ENCODE measurements around the gene PSAPL1. TPM values are rescaled to one million over a fixed set of nuclear protein-coding genes. Genes with fewer than 3 reads are reported as not detected.

The PSAPL1 gene
- total RNA-seq, 2 donors from 2014 or later: not detected

DNA sequence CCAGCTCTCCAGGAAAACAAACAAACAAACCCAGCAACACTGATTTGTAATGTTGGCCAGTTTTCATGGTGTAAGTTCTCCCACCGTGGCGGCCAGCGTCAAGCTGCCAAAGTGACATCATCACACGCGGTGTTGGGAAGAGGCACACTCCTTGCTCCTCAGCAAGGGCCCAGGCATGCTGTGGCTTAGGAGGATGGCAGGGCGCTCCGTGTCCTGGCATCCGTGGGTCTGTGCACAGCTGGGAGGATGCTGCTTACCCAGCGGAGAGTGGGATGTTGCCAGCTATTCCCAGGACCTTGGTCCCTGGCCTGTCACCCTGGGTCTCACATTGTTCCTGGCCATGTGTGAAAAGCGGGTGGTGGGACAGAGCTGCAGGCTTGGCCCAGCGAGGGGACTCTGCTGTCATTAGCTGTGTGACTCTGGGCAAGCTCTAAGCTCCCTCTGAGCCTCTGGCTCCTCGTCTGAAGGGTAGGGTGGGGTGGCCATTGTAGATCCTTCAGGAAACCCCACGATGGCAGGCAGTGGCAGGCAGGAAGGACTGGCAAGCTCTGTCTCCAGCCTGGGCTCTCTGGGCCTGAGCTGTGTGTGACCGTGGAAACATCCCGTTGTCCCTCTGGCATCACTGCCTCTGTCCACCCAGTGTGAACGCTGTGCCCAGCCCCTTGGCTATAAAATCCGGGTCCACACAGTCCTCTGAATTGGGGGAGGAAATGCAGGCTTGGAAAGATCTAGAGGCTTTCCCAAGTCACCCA, 10.8 kb downstream of the PSAPL1 start:
- intact Hi-C loops (cut with DNase I): no loop called here

DNA sequence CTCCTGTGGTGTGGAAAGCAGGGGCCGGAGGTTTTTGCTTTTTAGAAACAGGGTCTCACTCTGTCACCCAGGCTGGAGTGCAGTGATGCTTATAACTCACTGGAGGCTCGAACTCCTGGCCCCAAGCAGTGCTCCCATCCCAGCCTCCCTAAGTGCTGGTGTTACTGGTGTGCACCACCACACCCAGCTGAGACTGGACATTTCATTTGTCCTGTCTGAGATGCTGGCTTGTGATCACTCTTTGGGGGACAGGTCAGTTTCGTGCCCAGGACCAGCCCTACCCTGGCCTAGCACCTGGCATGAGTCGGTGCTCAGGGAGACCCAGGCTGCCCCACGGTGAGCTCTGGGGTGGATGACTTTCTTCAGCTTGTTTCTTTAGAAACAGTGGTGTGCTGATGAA, 11.3 kb downstream of the PSAPL1 start:
- peak; percentile 48 for DNase-seq (ENCODE audit: low spot score)
- intact Hi-C loops (cut with DNase I): no loop called here

More for the DNA sequence above, 10.8 kb downstream of the PSAPL1 start:
- DNase-seq (ENCODE audit: low spot score): peak; percentile 73

DNA sequence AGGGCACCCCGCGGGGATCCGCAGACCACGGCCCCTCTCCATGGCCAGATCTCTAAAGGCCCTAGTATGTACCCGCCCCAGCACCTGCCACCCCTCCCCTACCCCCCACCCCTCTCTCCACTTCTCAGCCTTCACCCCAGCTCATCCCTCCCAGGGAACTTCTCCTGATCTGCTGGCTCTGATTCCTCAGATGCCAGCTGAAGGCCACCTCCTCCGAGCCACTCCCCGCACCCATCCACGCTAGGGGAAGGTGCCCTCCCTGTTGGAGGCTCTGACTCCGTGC, 11.9 kb downstream of the PSAPL1 start:
- no peak for DNase-seq (ENCODE audit: low spot score)

GRCh38 chr4:7422151-7422897, 12.4 kb downstream of the PSAPL1 start:
- intact Hi-C loops (cut with DNase I): no loop called here
- DNase-seq (ENCODE audit: low spot score): peak; percentile 76

More for the DNA sequence above, 11.9 kb downstream of the PSAPL1 start:
- intact Hi-C loops (cut with DNase I): no loop called here

DNA sequence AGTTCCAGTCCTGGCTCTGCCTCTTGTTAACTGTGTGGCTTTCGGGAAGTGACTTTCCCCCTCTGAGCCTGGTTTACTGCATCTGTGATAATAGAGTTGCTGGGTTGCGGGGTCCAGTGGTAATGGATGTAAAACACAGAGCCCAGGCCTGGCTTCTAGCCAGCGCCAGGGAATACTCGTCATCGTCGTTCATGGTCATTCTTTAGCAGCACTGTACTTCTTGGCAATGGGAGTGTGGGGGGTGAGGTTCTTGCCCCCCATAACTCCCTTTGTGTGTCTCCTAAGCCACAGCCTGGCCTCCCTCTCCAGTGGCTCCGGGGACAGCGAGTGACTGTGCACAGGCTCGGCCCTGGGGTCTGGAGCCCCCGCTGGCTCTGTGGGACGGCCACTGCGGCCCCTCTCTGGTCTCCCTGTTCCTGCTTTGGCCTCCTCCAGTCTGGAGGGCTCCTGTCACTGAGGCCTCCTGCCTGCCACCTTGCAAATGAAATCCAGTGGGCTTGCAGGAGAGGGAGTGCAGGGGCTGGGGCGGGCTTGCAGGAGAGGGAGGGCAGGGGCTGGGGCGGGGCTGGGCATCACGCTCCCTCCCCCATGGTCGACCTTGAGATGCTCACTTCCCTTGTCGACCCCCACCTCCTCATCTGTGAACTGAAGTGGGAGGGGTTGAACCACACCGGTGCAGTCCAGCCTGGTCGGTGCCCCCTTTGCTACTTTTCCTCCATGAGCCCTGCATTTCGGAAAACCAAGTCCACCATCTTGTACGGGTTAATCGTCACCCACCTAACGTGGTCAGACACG, 13.2 kb downstream of the PSAPL1 start:
- intact Hi-C loops (cut with DNase I): no loop called here
- DNase-seq (ENCODE audit: low spot score): peak; percentile 64

GRCh38 chr4:7420661-7421040, 14.1 kb downstream of the PSAPL1 start:
- intact Hi-C loops (cut with DNase I): no loop called here
- peak; percentile 78 for DNase-seq (ENCODE audit: low spot score)

DNA sequence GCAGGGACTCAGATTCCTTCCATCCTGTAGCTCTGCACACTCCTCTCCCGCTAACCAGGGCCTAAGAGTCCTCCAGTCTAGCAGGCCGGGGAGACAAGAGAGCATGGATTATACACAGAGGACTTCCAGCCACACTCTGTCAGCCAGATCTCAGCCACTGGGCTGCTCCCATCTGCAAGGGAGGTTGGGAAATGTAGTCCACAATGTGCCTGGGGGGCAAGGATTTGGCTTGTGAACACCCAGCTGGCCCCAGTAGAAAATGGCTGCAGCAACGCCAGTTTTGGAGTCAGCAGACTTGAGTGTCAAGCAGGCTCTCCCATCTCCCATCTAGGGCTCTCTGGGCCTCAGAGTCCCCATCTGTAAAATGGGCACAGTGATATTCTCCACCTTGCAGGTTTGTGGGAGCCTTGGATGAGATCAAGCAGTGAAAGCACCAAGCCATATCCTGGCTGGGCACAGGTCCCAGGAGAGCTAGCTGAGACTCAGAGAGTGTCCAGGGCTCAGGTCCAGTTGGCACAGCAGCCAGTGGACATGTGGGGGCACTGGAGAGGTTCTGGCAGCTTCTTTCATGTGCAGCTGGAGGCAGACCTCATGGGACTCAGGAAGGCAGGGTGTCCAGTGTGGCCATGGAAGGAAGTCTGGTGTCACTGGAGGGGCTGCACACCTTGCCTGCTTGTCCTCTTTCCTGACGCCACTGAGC, 14.6 kb downstream of the PSAPL1 start:
- intact Hi-C loops (cut with DNase I): no loop called here
- DNase-seq (ENCODE audit: low spot score): peak; percentile 57

GRCh38 chr4:7418131-7418943, 16.4 kb downstream of the PSAPL1 start:
- DNase-seq (ENCODE audit: low spot score): peak; percentile 40
- intact Hi-C loops (cut with DNase I): no loop called here

GRCh38 chr4:7417639-7418038, 17.1 kb downstream of the PSAPL1 start:
- intact Hi-C loops (cut with DNase I): no loop called here
- peak; percentile 48 for DNase-seq (ENCODE audit: low spot score)

DNA sequence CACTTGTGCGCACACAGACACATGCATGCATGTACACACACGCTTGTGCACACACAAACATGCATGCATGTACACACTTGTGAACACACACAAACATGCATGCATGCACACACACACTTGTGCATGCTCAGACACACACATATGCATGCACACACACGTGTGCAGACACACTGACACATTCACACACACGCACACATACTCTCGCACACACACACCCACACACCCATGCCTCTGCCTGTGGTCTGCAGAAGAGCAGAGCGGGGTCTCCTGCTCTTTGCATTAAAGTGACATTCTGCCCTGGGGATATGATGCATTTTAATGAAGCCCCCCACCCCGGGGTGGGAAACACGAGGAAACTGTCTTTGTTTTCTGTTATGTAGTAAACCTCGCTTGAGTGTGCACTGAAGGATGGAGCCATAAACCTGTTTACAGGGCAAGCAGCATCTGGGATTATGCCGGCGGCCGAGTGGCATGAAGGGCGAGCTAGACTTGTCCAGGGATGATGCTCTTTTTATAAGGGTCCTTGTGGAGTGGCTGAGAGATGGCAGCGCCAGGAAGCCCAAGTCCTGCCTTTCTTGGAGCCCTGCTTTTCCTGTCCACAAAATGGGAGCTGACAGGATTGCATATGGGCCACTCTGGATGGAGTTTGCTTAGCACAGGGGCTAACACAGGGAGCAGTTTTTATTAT, 17.8 kb downstream of the PSAPL1 start:
- intact Hi-C loops (cut with DNase I): no loop called here
- DNase-seq (ENCODE audit: low spot score): peak; percentile 45

GRCh38 chr4:7415927-7416686, 18.6 kb downstream of the PSAPL1 start:
- peak; percentile 54 for DNase-seq (ENCODE audit: low spot score)
- intact Hi-C loops (cut with DNase I): no loop called here

- intact Hi-C loops (cut with DNase I): no loop called here
- DNase-seq (ENCODE audit: low spot score): peak; percentile 25
Observed at GRCh38 chr4:7414736-7415510, 19.8 kb downstream of the PSAPL1 start.

- DNase-seq (ENCODE audit: low spot score): peak; percentile 54
- intact Hi-C loops (cut with DNase I): no loop called here
Observed at GRCh38 chr4:7414046-7414445, 20.7 kb downstream of the PSAPL1 start.

GRCh38 chr4:7412554-7412912, 22.2 kb downstream of the PSAPL1 start:
- DNase-seq (ENCODE audit: low spot score): peak; percentile 26
- intact Hi-C loops (cut with DNase I): no loop called here

DNA sequence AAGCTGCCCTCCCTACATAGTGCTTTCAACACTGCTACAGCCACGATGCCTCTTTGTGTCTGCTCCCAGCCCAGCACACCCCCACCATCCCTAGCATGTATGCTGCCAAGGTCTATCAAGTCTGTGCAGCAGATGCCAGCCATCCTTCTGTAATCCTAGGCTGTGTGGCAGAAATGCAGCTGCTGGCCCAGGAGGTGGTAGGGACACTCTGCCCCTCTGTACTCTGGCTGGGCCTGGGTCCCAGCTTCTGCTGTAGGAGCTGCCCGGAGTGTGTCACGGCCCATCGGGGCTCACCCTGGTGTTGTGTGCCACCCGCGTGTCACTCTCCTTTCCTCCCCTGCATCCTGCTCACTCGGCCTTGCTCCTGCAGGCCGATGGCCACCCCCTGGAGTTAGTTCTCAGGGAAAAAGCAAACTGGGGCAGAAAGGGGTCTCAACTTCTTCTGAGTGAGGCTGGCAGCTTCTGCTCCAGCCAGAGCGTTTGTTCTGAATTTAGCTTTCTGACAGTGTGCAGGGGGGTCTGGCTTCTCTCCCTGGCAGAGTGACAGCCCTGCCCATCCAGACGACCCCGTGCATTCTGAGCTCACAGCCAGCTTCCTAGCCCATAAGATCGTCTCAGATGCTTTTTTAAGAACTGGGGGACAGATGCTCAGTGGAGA, 22.7 kb downstream of the PSAPL1 start:
- peak; percentile 67 for DNase-seq (ENCODE audit: low spot score)
- intact Hi-C loops (cut with DNase I): no loop called here

DNA sequence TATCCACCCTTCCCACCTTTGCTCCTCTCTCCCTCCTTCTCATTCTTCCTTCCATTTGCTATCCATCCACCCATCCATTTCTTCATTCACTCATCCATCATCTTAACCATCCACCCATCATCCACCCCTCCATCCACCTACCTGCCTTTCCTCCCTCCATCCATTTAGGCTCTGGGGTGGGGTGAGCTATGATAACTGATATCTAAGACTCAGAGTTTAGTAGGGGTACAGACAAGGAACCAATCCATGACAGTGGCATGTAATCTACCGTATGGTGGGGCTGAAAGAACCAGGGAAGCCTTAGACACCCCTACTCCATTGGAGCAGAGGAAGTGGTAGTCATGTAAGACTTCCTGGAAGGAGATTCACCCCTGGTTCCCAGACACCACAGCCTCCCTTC, 23.2 kb downstream of the PSAPL1 start:
- DNase-seq (ENCODE audit: low spot score): no peak
- intact Hi-C loops (cut with DNase I): no loop called here
